ENCODE measurements around the gene TSPAN11.
"Not testable (repeated sequence)": the region's sequence is repeated elsewhere in the genome, so short reads cannot be mapped to it uniquely, and the experiment has no call there.

TSPAN11 gene, protein sequence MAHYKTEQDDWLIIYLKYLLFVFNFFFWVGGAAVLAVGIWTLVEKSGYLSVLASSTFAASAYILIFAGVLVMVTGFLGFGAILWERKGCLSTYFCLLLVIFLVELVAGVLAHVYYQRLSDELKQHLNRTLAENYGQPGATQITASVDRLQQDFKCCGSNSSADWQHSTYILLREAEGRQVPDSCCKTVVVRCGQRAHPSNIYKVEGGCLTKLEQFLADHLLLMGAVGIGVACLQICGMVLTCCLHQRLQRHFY

GRCh38 chr12:30926243-30927221 is at the start of gene TSPAN11:
Gene TSPAN11, plus strand, starts transcription at chr12:30926748. Its CDS starts 27,244 bp downstream, at chr12:30953992.
- DNase-seq: no peak

DNA sequence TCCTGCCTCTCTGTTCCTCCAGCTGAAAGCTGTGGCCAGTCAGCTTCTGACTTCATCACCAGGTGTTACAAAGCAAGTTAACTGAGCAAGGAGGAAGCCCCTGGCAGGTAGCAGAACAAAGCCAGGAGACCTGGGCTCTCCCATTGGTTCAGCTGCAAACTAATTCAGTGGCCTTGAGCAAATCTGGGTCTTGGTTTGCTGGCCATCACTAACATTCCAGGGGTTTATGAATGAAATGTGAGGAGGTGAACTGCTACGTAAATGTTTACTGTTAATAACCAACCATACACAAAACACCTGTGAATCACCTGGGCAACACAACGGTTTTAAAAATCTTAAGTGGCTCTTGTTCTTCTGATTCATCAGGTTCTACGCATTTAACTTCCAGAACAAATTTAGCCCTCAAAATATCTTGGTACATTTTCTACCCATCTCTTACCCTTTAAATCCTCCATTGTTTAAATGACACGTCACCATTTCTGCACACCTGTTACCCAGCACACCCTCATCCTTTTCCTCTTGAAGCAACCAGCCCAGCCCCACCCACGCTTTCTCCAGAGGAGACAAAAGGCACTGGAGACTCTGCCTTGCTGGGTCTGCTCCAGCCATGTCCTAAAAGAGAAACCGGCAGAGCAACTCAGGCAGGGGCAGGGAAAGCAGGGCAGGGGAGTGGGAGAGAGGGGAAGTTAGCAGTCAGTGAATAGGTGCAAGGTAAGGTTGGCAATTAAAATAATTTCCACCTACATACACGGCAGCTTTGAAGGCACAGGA is 49.3 kb upstream of the TSPAN11 start:
- no peak for DNase-seq

DNA sequence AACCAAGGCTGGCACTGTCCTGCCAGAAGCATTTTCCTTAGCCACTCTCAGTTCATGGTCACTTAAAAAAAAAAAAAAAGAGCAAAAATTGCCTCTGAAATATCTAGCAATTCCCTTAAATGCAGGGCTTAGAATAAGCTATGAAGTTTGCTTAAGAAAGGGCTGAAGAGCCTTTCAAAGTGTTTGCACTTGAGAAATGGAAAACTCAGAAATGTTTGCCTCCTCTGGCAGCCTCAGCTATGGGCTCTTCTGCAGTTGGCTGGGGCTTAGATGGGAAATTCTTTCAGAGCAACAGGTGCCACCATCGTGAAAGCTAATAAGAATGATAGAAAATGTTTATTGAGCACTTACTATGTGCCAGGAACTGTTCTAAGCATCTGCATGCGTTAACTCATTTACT is 48.5 kb upstream of the TSPAN11 start:
- no peak for DNase-seq

DNA sequence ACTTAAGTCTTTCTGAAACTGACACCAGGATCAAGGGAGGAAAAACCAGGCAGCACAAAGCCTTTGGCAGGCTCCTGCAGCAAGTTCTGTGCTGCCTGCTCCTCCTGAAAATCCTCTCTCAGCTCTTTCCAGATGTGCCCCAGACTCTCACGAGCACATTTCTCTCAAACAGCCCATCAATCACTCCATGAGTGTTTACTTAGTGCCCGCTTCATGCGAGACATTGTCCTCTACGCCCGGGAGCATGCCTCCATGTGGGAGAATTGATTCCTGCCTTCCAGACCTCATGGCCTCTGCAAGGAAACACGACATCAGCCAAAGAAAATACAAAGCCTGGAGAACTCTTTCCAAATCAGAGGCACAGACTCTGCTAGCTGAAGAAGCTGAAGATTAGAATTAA is 46.5 kb upstream of the TSPAN11 start:
- no peak for DNase-seq

GRCh38 chr12:30880813-30881212 is 45.7 kb upstream of the TSPAN11 start:
- DNase-seq: no peak

- DNase-seq: no peak
Measured at GRCh38 chr12:30882706-30883105, 43.8 kb upstream of the TSPAN11 start.

- DNase-seq: no peak
Measured at GRCh38 chr12:30884799-30885198, 41.7 kb upstream of the TSPAN11 start.

DNA sequence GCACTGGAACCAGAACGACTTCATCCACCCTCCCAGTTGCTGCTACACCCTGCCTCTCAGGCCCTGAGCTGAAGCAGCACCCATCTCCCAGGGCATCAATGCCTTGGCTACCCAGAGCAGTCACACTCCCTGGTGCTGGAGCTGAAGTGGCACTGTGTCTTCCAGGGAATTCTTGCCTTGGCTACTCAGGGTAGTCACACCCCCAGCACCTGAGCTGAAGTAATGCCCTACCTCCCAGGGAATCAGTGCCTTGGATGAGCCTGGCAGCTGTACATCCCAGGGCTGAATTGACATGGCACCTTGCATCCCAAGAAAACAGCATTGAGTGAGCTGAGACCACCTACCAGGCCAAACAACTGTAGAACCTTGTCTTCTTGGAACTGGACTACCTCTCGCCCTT is 41.2 kb upstream of the TSPAN11 start:
- no peak for DNase-seq

GRCh38 chr12:30887226-30887625 is 39.3 kb upstream of the TSPAN11 start:
- DNase-seq: no peak

DNA sequence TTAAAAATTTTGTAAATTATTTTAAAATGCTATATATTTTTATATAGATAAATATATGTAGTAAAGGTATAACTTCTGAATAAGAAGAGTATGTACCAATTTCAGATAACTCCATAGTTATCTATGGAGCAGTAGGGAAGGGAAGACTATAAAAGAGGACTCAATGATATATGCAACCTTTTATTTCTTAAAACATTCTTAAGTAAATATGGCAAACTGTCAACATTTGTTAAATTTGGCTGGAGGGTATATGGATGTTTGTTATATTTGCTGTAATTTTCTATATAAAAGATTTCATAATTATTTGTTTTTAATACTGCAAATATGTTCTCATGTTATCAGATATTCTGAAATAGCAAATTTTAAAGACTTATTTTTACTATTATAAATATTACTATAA is 38.3 kb upstream of the TSPAN11 start:
- no peak for DNase-seq

- not testable (repeated sequence) for DNase-seq
Measured at GRCh38 chr12:30894531-30894930, 32.0 kb upstream of the TSPAN11 start.

- no peak for DNase-seq
Measured at GRCh38 chr12:30896461-30896860, 30.1 kb upstream of the TSPAN11 start.

GRCh38 chr12:30898846-30899245 is 27.7 kb upstream of the TSPAN11 start:
- no peak for DNase-seq

- no peak for DNase-seq
Measured at GRCh38 chr12:30900351-30900750, 26.2 kb upstream of the TSPAN11 start.

GRCh38 chr12:30902001-30902400 is 24.5 kb upstream of the TSPAN11 start:
- no peak for DNase-seq

DNA sequence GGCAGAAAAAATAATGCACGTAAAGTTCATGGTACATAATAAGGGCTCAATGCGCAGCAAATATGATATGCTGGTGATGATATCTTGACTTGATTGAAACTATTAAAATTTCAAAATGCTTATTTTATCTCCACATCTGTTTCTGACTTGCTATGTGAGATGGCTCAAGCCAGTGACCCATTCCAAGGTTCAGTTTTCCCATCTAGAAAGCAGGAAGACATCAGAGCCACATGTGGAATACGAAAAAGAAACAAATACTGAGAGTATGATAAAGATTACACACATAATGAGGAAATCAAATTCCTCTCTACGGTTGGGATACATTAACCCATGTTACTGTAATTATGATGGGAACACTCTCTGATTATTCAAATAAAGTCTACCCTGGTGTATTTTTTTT is 24.0 kb upstream of the TSPAN11 start:
- no peak for DNase-seq

DNA sequence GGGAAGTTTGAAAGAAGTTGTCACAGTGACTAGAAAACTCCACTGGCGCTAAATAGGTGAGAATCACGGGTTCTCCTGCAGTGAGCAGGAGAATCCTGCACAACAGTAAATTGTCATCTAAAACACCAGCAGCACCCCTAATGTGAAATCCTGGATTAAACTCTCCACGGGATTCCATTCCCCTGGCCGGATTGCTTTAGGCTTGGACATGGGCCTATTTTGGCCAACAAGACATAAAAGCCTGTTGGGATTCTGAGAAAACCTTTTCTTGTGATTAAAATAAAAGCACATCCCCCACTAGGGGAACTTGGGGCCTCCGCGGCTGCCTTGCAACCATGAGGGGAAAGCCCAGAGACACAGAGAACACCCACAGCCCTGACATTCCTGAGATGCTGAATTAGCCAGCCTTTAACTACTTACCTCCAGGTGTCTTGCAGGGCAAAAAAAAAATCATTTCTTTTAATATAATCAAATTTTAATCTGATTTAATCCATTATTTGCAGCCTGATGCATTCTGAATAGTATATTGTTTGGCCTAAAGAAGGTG is 21.0 kb upstream of the TSPAN11 start:
- DNase-seq: no peak

DNA sequence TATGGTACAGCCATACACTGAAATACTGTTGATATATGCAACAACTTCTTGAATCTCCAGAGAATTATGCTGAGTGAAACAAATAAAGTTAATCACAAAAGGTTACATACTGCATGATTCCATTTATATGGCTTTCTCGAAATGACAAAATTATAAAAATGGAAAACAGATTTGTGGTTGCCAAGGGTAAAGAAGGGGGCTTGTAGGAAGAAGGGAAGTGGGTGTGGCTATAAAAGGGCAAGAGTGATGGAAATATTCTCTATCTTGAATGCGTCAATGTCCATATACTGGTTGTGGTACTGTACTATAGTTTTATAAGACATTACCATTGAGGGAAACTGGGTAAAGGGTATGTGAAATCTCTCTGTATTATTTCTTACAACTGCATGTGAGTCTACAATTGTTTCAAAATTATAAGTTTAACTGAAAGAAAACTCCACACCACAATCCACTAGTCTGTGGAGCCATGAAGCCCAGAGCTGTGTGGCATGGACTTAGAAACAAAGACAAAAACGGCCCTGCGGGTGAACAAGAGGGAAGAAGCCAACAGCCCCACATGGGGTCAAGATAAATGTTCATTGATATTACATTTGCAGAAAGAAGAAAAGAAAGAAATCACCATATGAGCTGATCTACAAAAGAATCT is 18.3 kb upstream of the TSPAN11 start:
- DNase-seq: no peak

DNA sequence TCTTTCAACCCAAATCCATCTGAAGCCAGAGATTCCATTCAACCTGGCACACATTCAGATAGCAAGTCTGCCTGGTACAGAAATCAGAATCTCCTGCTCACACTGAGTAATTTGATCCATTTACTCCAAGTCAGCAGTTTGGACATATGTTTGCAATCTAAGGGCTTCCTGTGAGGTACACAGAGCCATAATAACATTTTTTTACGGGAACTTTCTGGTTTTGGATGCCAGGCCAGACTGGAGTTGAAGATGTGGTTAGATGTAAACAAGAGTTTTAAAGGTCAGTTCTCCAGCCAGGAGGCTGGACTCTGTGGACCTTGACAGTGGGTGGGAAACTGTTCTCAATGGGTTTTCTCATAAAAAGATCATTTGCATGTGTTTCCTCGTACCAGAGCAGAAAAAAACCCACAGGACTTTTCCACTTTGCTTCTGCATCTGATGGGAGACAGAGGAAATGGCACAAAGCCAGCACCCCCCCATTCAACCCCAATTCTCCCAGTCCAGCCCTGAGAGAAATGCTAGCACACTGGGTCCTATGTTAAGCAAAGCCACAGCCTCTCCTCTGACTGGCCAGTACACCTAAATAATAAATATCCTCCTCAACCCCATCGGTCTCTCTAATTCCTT is 17.7 kb upstream of the TSPAN11 start:
- DNase-seq: no peak

DNA sequence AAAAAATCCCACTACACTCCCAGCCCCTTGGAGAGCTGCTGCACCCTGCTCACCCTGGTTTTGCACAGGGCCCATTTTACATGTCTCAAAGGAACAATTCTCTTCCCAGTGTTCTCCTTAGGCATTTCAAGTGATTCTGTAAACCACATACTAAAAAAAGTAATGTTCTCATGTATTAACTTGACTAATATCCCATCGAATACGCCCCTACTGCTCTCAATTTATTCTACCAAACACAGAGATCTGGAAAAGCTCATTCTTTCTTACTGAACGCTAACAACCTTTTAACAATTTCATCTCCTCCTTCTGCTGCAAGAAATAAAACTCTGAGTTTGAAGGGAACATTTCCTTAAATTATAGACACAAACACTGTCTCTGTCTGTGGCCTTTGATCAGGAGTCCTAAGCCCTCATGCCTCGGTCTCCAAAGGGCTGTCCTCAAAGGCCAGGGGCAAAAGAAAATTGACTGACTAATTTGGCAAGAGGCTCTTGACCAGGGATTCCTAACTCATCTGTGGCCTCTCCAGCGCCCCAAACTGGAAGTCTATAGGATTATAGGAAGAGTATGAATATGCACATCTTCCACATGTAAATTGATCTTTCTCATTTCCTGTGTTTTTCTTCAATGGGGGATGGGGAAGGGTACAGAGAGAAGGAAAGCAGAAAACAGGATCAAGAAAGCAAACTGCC is 17.1 kb upstream of the TSPAN11 start:
- no peak for DNase-seq

DNA sequence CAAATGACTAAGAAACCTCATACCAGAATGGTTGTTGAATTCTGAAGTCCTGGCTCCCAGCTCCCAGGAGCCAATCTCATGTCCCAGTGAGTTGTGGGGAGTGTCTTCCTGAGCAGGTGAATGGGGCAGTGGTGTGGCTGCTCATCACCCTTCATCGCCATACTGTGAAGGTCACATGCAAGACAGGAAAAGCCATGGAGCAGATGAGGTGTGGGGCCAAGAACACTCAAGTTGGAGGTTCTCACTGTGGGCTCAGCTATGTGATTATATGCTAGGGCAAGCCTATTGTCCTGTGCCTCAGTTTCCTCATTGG is 16.6 kb upstream of the TSPAN11 start:
- no peak for DNase-seq

- no peak for DNase-seq
Measured at GRCh38 chr12:30911207-30911606, 15.3 kb upstream of the TSPAN11 start.

Data from activated CD8-positive, alpha-beta memory T cell treated with anti-CD3 and anti-CD28 coated beads for 24 hours (primary cell).